GM21528 (cell line): ENCODE measurements around the gene VCP.
"Not testable (repeated sequence)": the region's sequence is repeated elsewhere in the genome, so short reads cannot be mapped to it uniquely, and the experiment has no call there.

Experiments
- ATAC-seq: cut with Tn5 transposase; IDR thresholded peaks from one replicate; pipeline ENCODE4 v1.9.1; 2021; ENCODE audit warnings: mild to moderate bottlenecking, moderate library complexity; ENCODE audit not compliant: unreplicated experiment, low FRiP score

Gene VCP

GRCh38 chr9:35027374-35027773 is 45.1 kb downstream of the VCP start:
- no peak for ATAC-seq

- no peak for ATAC-seq
Measured at GRCh38 chr9:35026671-35027070, 45.8 kb downstream of the VCP start.

DNA sequence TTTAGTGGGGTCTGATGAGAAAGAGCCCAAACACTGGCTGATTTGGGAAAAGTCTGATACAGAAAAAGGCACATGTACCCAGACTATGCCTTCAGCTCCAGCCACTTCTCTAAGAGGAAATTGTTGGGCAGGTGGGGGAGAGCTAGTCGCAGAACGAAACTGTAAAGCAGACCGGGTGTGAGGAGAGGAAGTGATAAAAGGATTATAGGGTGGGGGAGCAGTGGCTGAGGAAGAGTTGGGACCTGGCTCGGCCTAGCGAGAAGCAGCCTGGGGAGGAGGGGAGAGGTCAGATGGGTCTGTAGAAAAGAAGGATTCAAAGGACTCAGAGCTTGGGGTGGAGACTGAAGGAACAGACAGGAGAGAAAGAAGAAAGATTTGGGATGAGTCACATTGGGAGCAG is 49.0 kb downstream of the VCP start:
- not testable (repeated sequence) for ATAC-seq

DNA sequence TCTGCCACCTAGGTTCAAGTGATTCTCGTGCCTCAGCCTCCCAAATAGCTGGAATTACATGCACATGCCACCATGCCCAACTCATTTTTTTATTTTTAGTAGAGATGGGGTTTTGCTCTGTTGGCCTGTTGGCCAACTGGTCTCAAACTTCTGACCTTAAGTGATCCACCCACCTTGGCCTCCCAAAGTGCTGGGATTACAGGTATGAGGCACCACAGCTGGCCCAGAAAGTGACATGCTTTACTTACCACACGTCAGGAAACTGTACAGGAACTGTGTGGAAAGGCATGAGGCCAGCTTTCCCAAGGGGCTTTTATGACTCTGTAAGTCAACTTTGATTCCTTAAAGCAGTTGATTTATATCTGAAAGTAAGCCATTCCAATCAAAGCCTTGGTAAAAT is 57.9 kb downstream of the VCP start:
- ATAC-seq: no peak

GRCh38 chr9:35010351-35010958 is 62.0 kb downstream of the VCP start:
- ATAC-seq: no peak
